ENCODE measurements around the gene IGSF6. TPM values are rescaled to one million over a fixed set of nuclear protein-coding genes. Genes with fewer than 3 reads are reported as not detected.
"Not testable (repeated sequence)": the region's sequence is repeated elsewhere in the genome, so short reads cannot be mapped to it uniquely, and the experiment has no call there.

Gene IGSF6
- total RNA-seq, 1 donor from 2014 or later, result not detected

- not testable (repeated sequence) for DNase-seq (ENCODE audit: low read depth, low spot score)
These were observed 22.5 kb downstream of the IGSF6 start for GRCh38 chr16:21629616-21630539.

GRCh38 chr16:21628772-21629171 lies 23.6 kb downstream of the IGSF6 start:
- DNase-seq (ENCODE audit: low read depth, low spot score), result no peak

GRCh38 chr16:21628121-21628726 lies 24.2 kb downstream of the IGSF6 start:
- DNase-seq (ENCODE audit: low read depth, low spot score), result no peak

DNA sequence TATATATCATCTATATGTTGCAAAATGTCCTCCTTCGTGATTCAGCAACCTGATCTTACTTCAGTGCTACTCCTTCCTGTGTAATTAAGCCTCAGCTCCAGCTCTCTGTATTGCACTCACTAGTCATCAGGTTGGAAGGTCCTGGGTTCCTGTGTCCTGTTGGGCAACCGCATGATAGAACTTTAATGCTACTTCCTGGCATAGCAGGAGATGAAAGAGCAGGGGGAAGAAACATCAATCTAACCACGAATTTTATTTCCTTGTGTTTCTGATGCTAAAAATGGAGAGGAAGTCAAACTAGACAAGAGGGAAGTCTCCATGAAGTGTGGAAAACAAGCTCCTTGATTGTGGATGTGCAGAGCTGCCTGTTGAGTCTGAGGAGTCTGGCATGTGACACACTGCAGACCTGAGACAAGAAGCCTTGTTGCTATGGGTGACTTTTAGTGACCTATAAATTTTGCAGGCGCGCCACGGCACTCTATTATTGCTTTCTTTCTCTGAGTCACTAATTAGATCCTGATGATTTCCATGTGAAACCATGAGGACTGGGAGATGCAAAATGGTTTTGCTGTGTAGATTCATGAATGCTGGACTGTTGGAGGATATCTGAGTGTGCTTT lies 25.6 kb downstream of the IGSF6 start:
- DNase-seq (ENCODE audit: low read depth, low spot score), result no peak

DNA sequence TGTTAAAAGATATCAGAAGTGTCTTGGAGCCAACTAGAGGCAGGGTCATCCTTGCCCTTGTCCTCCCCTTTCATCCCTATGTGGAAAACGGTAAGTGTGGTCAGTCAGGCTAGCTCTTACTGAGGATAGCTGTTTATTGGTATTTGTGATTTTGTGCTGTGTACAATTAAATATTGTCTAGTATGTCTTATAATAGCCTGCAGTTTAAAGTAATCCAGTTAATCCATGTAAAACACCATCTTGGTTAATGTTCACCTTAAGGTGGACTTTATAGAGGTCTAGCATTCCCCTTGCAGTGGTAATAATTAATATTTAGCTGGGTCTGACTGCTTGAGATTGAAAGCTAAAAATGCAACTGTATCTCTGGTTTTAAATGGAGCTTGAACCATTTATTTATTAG lies 27.4 kb downstream of the IGSF6 start:
- no peak for DNase-seq (ENCODE audit: low read depth, low spot score)

- DNase-seq (ENCODE audit: low read depth, low spot score), result no peak
These were observed 29.9 kb downstream of the IGSF6 start for GRCh38 chr16:21622545-21622944.

- no peak for DNase-seq (ENCODE audit: low read depth, low spot score)
These were observed 31.8 kb downstream of the IGSF6 start for GRCh38 chr16:21620592-21620991.

DNA sequence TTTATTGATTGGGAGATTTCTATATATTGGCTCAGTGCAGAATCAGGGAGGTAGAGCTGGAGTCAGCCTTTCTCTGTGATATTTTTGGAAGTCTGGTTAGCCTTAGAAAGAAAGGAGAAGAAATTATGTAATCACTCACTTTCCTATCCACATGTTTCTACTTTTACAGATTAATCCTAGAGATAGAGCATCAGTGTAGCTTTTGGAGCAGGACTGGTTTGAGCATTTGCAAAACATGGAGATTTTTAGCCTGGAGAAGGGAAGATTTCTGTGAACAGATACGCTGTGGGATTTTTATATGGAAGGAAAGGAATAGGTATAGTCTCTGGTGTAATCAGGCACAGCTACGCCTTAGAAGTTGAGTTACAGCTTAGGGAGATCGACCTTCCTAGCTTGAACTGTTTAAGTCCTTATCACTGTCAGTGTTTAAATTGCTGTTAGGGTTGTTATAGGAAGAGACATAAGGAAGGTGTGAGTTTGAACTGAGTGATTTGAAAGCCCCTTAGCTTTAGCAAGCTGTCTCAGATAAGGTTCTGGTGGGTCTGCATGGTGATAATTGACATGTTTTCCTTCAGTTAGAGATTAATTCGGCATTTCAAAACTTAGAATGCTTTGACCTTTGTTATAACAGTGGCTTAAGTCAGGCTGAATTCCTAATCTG lies 32.5 kb downstream of the IGSF6 start:
- no peak for DNase-seq (ENCODE audit: low read depth, low spot score)

DNA sequence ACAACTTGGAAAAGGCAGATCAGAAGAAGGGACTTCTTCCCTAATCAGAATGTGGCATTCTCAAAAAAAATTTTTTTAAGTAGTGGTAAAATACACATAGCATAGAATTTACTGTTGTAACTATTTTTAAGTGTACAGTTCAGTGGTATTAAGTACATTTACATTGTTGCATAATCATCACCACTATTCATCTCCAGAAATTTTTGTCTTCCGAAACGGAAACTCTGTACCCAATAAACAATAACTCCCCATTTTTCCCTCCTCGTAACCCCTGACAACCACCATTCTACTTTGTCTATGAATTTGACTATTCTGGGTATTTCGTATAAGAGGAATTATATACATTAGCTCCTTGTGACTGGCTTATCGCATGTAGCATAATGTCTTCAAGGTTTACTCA lies 34.1 kb downstream of the IGSF6 start:
- DNase-seq (ENCODE audit: low read depth, low spot score), result no peak

- no peak for DNase-seq (ENCODE audit: low read depth, low spot score)
These were observed 34.8 kb downstream of the IGSF6 start for GRCh38 chr16:21617607-21618006.

DNA sequence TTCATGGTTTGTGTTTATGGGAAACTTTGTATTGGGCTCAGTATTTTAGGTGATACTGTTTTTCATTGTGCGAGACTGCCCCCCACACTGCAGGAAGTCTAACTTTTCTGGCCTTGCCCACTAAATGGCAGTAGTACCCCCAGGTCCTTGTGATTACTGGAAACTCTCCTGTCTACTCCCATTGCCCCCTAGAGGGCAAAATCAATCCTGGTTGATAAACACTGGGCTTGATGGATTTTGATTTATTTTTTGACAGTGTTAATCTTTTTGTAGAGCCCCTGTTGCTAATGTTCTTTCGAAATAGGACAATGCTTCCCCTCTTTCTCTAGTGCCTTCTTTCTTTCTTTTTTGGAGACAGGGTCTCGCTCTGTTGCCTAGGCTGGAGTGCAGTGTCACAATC lies 37.5 kb downstream of the IGSF6 start:
- DNase-seq (ENCODE audit: low read depth, low spot score), result no peak

DNA sequence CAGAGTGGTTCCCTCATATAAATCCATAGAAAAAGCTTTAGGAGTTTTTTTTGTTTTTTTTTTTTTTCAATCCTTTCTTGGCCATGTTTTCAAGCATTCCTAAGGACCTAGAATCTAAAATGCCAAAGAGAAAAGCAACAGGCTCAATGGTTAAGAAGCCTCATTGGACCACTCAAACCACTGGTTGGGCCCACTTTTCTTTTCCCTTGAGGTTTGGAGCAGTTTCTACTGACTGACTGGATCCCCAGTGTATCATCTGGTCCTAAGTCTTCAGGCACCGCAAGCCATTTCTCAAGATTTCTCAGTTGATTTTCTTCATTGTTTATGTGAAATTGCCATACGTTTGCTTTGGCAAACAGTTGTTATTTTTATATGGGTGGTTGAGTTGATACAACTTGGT lies 38.6 kb downstream of the IGSF6 start:
- no peak for DNase-seq (ENCODE audit: low read depth, low spot score)

DNA sequence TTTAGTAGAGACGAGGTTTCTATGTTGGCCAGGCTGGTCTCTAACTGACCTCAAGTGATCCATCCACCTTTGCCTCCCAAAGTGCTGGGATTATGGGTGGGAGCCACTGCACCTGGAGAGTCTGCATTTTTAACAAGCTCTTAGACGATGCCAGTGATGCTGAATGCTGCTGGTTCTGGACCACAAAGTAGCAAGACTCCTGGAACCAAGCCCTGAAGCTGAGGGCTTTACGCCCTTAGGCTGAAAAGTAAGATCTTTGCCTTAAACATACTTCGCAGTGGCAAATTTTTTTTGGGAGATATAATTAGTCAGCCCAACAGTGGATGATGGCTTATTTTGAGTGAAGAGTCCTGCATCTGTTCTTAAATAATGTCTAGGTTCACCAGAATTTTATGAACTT lies 39.0 kb downstream of the IGSF6 start:
- DNase-seq (ENCODE audit: low read depth, low spot score), result no peak

DNA sequence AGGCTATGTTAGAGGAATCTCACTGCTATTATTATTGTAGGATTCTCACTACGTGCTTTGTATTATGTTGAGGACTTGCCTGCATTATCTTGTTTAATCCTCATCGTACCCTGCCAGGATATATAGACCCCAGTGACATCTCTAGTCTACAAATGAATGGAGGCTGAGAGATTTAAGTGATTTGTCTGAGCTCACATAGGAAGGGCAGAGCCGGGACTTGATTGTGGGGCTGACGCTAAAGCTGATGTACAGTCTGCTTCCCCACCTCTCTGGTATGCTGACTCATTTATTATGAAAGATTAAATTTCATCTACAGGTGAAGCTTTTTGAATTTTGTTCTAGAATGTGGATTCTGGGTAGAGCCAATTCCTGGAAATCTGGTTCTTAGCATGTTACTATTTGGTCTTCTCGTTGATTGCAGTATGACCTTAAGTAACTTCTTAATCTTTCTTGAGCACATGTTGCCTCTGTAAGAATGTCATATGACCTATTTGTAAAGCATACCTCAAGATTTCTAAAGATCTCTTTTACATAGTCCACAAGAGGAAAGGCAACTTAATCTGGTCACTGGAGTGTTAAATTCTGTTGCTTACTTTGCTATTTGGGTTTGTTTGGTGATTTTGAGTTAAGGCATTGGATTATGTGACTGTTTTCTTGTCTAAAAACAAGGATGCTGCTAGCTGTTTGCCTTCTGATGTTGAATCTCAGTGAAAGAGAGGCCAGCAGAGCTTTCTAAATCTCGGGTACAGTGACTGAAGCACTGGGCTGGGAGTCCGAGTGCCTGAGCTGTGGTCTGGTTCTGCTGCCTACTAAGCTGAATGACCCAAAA lies 40.6 kb downstream of the IGSF6 start:
- DNase-seq (ENCODE audit: low read depth, low spot score), result no peak

- no peak for DNase-seq (ENCODE audit: low read depth, low spot score)
These were observed 41.2 kb downstream of the IGSF6 start for GRCh38 chr16:21611198-21611555.

- DNase-seq (ENCODE audit: low read depth, low spot score), result no peak
These were observed 41.6 kb downstream of the IGSF6 start for GRCh38 chr16:21610766-21611165.

- no peak for DNase-seq (ENCODE audit: low read depth, low spot score)
These were observed 42.3 kb downstream of the IGSF6 start for GRCh38 chr16:21610006-21610544.

GRCh38 chr16:21608639-21609328 lies 43.6 kb downstream of the IGSF6 start:
- no peak for DNase-seq (ENCODE audit: low read depth, low spot score)

GRCh38 chr16:21605848-21606247 lies 46.6 kb downstream of the IGSF6 start:
- not testable (repeated sequence) for DNase-seq (ENCODE audit: low read depth, low spot score)

DNA sequence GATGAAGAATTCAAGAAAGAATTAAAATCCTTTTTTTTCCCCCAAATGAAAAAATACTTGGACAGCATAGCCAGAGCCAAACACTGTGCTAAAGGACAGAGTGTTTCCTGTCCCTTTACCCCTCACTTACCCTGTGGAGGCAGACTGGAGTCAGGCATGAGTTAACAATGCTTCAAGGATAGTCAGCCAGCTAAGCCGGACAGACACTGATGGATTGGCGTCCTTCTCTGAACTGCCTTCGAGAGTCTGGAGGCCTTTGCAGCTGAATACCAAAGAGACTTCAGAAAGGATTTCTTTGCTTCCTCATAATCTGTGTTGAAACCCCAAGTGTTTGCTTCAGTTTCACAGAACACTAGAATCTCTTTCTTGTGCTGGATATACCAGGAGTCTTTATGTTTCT lies 48.5 kb downstream of the IGSF6 start:
- no peak for DNase-seq (ENCODE audit: low read depth, low spot score)

Data from pulmonary artery endothelial cell (primary cell).